ENCODE data around the gene HLA-DMB. TPM values are rescaled to one million over a fixed set of nuclear protein-coding genes. Genes with fewer than 3 reads are reported as not detected.
A peak's percentile ranks its signal among the peaks of the same experiment; 100 is the strongest.

Gene HLA-DMB
- polyA plus RNA-seq, 1 donor from 2014 or later = 771 TPM

- Mint-ChIP-seq H3K27ac (peak overlapping the region in 2 of 3 donors; percentile 26 to 71), H3K9me3 (no peaks in the 10 kb centered on the region), H3K4me1 (peaks cover 47 to 66% (median 51%) of the 10 kb centered on the region in 3 donors), H3K27me3 (no peaks in the 10 kb centered on the region), H3K4me3 (peak overlapping the region in 2 of 4 donors; percentile 12 to 22), H3K36me3 (peaks cover 2% of the 10 kb centered on the region)
These were observed 8.5 kb downstream of the HLA-DMB start for GRCh38 chr6:32932132-32932868.

- H3K4me3 Mint-ChIP-seq = peak overlapping the region in 1 of 4 donors; percentile 35
These were observed 9.6 kb downstream of the HLA-DMB start for GRCh38 chr6:32931211-32931610.

GRCh38 chr6:32922083-32922482 lies 18.7 kb downstream of the HLA-DMB start:
- no peaks in the 10 kb centered on the region for H3K9me3 Mint-ChIP-seq
- peaks cover 11% of the 10 kb centered on the region for H3K36me3 Mint-ChIP-seq
- peaks cover 41 to 46% (median 44%) of the 10 kb centered on the region in 3 donors for H3K4me1 Mint-ChIP-seq
- H3K27ac Mint-ChIP-seq = peak overlapping the region; percentile 34 to 85 (median 41)
- peak overlapping the region in 3 of 4 donors; percentile 2 to 91 (median 25) for H3K4me3 Mint-ChIP-seq
- H3K27me3 Mint-ChIP-seq = peaks cover 1% of the 10 kb centered on the region

More at GRCh38 chr6:32931211-32931610, 9.6 kb downstream of the HLA-DMB start:
- Mint-ChIP-seq H3K36me3 (peaks cover 4% of the 10 kb centered on the region), H3K27ac (peak overlapping the region in 2 of 3 donors; percentile 40 to 84), H3K4me1 (peaks cover 39 to 57% (median 43%) of the 10 kb centered on the region in 3 donors), H3K27me3 (no peaks in the 10 kb centered on the region), H3K9me3 (no peaks in the 10 kb centered on the region)

GRCh38 chr6:32920715-32921114 lies 20.1 kb downstream of the HLA-DMB start:
- peaks cover 8% of the 10 kb centered on the region for H3K36me3 Mint-ChIP-seq
- H3K4me3 Mint-ChIP-seq = peak overlapping the region; percentile 30 to 94 (median 84)
- peaks cover 50 to 57% (median 55%) of the 10 kb centered on the region in 3 donors for H3K4me1 Mint-ChIP-seq
- H3K9me3 Mint-ChIP-seq = no peaks in the 10 kb centered on the region
- H3K27me3 Mint-ChIP-seq = peaks cover 1% of the 10 kb centered on the region
- peak overlapping the region; percentile 32 to 55 (median 51) for H3K27ac Mint-ChIP-seq

- Mint-ChIP-seq H3K4me3 (no peak overlapping the region), H3K4me1 (peaks cover 20 to 30% (median 22%) of the 10 kb centered on the region in 3 donors), H3K9me3 (no peaks in the 10 kb centered on the region), H3K27me3 (no peaks in the 10 kb centered on the region), H3K36me3 (no peaks in the 10 kb centered on the region), H3K27ac (no peak overlapping the region)
These were observed 27.9 kb downstream of the HLA-DMB start for GRCh38 chr6:32912951-32913350.

- Mint-ChIP-seq H3K4me1 (peaks cover 2 to 7% (median 4%) of the 10 kb centered on the region in 3 donors), H3K27me3 (no peaks in the 10 kb centered on the region), H3K9me3 (no peaks in the 10 kb centered on the region), H3K4me3 (no peak overlapping the region), H3K27ac (no peak overlapping the region), H3K36me3 (no peaks in the 10 kb centered on the region)
These were observed 31.9 kb downstream of the HLA-DMB start for GRCh38 chr6:32908897-32909296.

GRCh38 chr6:32906539-32906938 lies 34.3 kb downstream of the HLA-DMB start:
- no peak overlapping the region for H3K4me3 Mint-ChIP-seq
- H3K9me3 Mint-ChIP-seq = no peaks in the 10 kb centered on the region
- peaks cover under 1% of the 10 kb centered on the region for H3K36me3 Mint-ChIP-seq
- no peak overlapping the region for H3K27ac Mint-ChIP-seq
- H3K27me3 Mint-ChIP-seq = no peaks in the 10 kb centered on the region
- H3K4me1 Mint-ChIP-seq = peaks cover 2 to 13% (median 9%) of the 10 kb centered on the region in 3 donors

DNA sequence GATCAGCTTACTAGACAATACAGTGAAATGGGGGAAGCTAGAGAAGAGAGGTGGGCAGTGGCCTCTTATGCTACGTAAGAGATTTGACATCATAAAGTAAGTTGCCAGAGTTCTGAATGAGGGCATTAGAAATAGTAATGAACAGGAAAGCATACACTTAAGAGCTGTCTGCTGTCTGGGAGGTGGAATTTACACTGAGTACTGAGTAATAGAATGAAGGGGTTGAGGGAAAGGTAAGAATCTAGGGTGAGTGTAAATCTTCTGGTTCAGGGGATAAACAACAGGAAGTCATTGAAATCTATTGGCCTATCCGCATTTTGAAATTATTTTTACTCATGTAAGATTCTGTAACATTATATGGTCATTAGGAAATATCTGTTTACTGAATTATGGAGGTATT lies 35.8 kb downstream of the HLA-DMB start:
- no peak overlapping the region for H3K27ac Mint-ChIP-seq
- H3K36me3 Mint-ChIP-seq = peaks cover 6% of the 10 kb centered on the region
- H3K9me3 Mint-ChIP-seq = no peaks in the 10 kb centered on the region
- no peak overlapping the region for H3K4me3 Mint-ChIP-seq
- H3K27me3 Mint-ChIP-seq = no peaks in the 10 kb centered on the region
- H3K4me1 Mint-ChIP-seq = peaks cover 2 to 13% (median 9%) of the 10 kb centered on the region in 3 donors

GRCh38 chr6:32903952-32904351 lies 36.9 kb downstream of the HLA-DMB start:
- H3K4me1 Mint-ChIP-seq = peaks cover 2 to 13% (median 9%) of the 10 kb centered on the region in 3 donors
- H3K9me3 Mint-ChIP-seq = no peaks in the 10 kb centered on the region
- peaks cover 6% of the 10 kb centered on the region for H3K36me3 Mint-ChIP-seq
- H3K27ac Mint-ChIP-seq = no peak overlapping the region
- H3K27me3 Mint-ChIP-seq = no peaks in the 10 kb centered on the region
- no peak overlapping the region for H3K4me3 Mint-ChIP-seq

DNA sequence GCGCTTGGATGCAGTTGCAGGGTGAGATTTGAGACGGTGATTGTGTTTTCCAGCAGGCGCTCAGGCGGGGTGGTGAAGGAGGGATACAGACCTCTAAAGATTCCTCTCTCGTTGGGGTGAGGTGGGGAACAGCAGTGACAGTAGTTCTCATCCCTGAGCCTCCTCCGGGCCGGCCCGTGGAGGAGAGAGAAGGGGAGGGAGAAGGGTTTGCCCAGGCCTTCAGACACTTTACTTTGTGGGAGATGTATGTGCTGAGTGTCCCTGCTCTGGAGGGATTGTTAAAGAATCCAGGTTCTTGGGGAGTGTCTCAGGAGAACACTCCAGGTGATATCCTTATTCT lies 45.9 kb downstream of the HLA-DMB start:
- peaks cover 30 to 54% (median 39%) of the 10 kb centered on the region in 3 donors for H3K4me1 Mint-ChIP-seq
- H3K4me3 Mint-ChIP-seq = peak overlapping the region; percentile 97 to 100 (median 100)
- no peaks in the 10 kb centered on the region for H3K27me3 Mint-ChIP-seq
- H3K36me3 Mint-ChIP-seq = no peaks in the 10 kb centered on the region
- H3K27ac Mint-ChIP-seq = peak overlapping the region; percentile 95 to 98 (median 97)
- no peaks in the 10 kb centered on the region for H3K9me3 Mint-ChIP-seq

- Mint-ChIP-seq H3K27me3 (no peaks in the 10 kb centered on the region), H3K27ac (peak overlapping the region; percentile 95 to 98 (median 97)), H3K36me3 (no peaks in the 10 kb centered on the region), H3K9me3 (no peaks in the 10 kb centered on the region), H3K4me3 (peak overlapping the region; percentile 97 to 100 (median 100)), H3K4me1 (peaks cover 30 to 54% (median 42%) of the 10 kb centered on the region in 3 donors)
These were observed 46.5 kb downstream of the HLA-DMB start for GRCh38 chr6:32894085-32895005.

GRCh38 chr6:32890831-32891230 lies 50.0 kb downstream of the HLA-DMB start:
- peak overlapping the region in 1 of 3 donors; percentile 7 for H3K27ac Mint-ChIP-seq
- H3K27me3 Mint-ChIP-seq = no peaks in the 10 kb centered on the region
- no peaks in the 10 kb centered on the region for H3K9me3 Mint-ChIP-seq
- no peaks in the 10 kb centered on the region for H3K36me3 Mint-ChIP-seq
- H3K4me3 Mint-ChIP-seq = peak overlapping the region in 1 of 4 donors; percentile 12
- peaks cover 29 to 60% (median 33%) of the 10 kb centered on the region in 3 donors for H3K4me1 Mint-ChIP-seq

- H3K9me3 Mint-ChIP-seq = no peaks in the 10 kb centered on the region
- H3K4me3 Mint-ChIP-seq = no peak overlapping the region
- peak overlapping the region in 1 of 3 donors; percentile 92 for H3K27ac Mint-ChIP-seq
- peaks cover 20 to 52% (median 28%) of the 10 kb centered on the region in 3 donors for H3K4me1 Mint-ChIP-seq
- no peaks in the 10 kb centered on the region for H3K27me3 Mint-ChIP-seq
- no peaks in the 10 kb centered on the region for H3K36me3 Mint-ChIP-seq
These were observed 51.3 kb downstream of the HLA-DMB start for GRCh38 chr6:32889533-32889932.

DNA sequence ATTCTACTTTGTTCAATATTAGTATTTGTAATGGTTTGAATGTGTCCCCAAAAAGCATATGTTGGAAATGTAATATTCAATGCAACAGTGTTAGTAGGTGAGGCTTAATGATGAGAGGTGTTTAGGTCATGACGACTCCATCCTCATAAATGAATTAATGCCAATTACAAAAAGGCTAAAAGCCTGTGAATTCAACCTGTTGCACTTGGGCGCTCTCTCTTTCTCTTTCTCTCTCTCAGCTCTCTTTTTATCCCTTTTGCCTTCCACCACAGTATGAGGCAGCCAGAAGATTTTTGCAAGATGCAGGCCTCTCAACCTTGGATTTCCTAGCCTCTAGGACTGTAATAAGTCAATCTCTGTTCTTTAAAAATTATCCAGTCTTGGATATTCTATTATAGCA lies 52.3 kb downstream of the HLA-DMB start:
- Mint-ChIP-seq H3K4me3 (no peak overlapping the region), H3K9me3 (no peaks in the 10 kb centered on the region), H3K36me3 (no peaks in the 10 kb centered on the region), H3K27ac (peak overlapping the region in 1 of 3 donors; percentile 69), H3K27me3 (no peaks in the 10 kb centered on the region), H3K4me1 (peaks cover 20 to 47% (median 23%) of the 10 kb centered on the region in 3 donors)

DNA sequence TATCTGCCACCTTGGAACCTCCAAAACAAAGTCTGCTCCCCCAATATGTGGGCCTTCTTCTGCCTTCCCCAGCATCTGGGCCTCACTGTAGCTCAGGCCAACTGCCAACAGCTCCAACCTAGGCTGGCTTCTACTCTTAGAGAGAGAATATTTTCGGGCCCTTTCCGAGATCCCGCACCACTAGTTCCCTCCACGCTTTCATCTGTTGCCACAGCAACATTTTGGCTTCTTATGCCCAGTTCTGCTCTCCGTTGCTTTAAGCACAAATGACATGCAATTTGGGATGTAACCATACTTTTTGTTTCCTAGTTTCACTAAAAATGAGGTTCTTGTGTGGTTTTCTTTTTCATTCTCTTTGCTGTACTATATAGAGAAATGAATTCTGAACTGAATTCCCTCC lies 53.2 kb downstream of the HLA-DMB start:
- Mint-ChIP-seq H3K4me1 (peaks cover 15 to 41% (median 22%) of the 10 kb centered on the region in 3 donors), H3K4me3 (peak overlapping the region in 1 of 4 donors; percentile 65), H3K9me3 (no peaks in the 10 kb centered on the region), H3K27ac (no peak overlapping the region), H3K36me3 (no peaks in the 10 kb centered on the region), H3K27me3 (no peaks in the 10 kb centered on the region)

Measured in IgD-negative memory B cell (primary cell).